HG02588 (cell line): ENCODE data around the gene GOLGA1.
"Not testable (repeated sequence)": the region's sequence is repeated elsewhere in the genome, so short reads cannot be mapped to it uniquely, and the experiment has no call there.

ENCODE experiments used
- ATAC-seq: cut with Tn5 transposase; IDR thresholded peaks from one replicate; pipeline ENCODE4 v1.9.1; 2021; ENCODE audit warnings: mild to moderate bottlenecking, moderate library complexity; ENCODE audit not compliant: unreplicated experiment

Gene GOLGA1

DNA sequence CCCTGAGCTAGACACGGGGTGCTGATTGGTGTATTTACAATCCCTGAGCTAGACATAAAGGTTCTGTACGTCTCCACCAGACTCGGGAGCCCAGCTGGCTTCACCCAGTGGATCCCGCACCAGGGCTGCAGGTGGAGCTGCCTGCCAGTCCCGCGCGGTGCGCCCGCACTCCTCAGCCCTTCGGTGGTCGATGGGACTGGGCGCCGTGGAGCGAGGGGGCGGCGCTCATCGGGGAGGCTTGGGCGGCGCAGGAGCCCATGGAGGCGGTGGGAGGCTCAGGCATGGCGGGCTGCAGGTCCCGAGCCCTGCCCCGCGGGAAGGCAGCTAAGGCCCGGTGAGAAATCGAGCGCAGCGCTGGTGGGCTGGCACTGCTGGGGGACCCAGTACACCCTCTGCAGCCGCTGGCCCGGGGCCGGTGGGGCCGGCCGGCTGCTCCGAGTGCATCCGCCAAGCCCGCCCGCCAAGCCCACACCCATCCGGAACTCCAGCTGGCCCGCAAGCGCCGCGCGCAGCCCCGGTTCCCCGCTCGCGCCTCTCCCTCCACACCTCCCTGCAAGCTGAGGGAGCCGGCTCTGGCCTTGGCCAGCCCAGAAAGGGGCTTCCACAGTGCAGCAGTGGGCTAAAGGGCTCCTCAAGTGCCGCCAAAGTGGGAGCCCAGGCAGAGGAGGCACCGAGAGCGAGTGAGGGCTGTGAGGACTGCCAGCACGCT lies 102.2 kb downstream of the GOLGA1 start:
- not testable (repeated sequence) for ATAC-seq

DNA sequence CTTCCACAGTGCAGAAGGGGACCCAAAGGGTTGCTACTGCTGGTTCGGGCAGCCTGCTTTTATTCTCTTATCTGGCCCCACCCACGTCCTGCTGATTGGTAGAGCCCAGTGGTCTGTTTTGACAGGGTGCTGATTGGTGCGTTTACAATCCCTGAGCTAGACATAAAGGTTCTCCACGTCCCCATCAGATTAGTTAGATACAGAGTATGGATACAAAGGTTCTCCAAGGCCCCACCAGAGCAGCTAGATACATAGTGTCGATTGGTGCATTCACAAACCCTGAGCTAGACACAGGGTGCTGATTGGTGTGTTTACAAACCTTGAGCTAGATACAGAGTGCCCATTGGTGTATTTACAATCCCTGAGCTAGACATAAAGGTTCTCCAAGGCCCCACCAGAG lies 102.8 kb downstream of the GOLGA1 start:
- not testable (repeated sequence) for ATAC-seq

DNA sequence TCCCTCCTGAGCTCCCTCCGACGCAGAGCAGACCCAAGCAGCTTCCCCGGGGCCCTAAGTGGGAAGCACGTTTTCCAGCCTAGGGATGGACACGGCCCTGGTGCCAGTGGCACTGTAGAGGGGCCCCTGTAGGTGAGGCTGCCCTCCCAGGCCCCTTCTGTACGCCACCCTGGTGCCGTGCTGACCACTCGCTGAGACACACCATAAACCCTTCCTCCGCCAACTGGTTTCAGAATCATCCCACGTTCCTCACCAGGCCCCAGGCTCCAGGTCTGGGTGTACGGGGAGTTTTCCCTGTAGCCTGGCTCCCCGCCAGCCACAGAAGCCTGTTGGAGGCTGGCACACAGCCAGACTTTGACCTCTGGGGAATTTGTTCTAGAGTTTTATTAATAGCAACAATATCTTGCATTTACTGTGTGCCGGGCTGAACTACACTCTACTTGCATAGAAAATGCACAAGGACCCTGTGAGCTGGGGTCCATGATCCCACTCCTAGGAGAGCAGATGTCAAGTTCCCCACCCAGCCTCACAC lies 105.8 kb downstream of the GOLGA1 start:
- ATAC-seq, result no peak

DNA sequence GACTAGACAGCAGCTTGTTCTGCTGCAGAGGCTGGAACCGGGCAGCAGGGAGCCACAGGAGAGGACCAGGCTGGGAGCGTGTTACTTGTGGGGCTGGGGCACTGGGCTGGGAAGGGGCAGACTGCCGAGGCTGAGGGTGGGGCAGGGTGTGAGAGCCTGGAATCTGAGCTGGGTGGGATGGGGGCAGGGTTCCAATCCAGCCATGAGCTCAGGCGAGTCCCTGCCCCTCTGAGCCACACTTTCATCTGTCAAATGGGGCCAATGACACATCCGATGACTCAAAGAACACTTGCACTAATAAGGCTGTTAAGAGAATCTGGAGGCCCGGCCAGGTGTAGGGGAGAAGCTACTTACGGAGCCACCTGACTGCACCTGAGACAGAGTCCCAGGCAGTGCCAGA lies 106.3 kb downstream of the GOLGA1 start:
- no peak for ATAC-seq

DNA sequence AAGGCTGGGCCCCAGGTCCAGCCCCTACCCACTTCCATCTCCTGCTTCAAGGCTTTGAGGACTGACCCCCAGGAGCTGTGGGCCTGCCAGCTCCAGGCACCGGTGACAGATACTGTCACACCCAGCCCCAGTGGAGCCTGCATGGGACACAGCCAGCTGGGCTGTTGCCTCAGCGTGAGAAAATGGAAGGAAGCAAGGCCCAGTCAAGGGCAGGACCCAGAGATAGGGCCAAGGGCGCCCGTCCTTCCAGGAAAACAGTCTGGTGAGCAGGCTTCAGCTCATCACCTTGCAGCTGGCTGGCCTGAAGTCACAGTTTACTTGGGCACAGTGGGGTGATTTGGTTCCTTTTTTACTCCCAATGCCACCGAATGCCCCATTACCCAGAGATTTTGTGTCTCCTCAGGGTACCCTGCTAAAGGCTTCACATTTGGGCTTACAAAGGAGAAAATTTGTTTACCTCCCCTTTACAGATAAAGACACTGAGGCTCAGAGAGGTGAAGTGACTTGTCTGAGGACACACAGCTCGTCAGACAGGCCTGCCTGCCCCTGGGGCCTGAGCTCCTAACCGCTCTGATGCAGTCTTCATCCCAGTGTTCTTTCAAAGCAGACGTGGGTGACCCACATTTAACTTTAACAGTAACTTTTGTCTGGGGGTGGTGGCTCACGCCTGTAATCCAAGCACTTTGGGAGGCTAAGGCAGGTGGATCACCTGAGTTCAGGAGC lies 109.1 kb downstream of the GOLGA1 start:
- no peak for ATAC-seq

DNA sequence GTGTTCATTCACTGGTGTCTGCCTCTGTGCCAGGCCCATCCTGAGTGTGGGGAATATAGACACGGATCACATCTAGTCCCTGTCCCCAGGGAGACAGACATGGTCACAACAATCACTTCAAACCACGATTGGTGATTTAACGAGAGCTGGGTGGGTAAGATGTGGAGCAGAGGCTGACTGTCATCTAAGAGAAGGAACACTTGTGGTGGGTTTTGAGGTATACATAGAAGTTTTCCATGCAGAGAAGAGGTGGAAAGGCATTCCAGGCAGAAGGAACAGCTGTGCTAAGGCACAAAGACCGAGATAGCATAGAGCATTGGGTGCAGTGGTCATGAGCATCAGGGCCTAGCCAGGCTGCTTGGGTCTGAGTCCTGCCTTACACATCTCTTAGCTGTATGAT lies 110.3 kb downstream of the GOLGA1 start:
- no peak for ATAC-seq

DNA sequence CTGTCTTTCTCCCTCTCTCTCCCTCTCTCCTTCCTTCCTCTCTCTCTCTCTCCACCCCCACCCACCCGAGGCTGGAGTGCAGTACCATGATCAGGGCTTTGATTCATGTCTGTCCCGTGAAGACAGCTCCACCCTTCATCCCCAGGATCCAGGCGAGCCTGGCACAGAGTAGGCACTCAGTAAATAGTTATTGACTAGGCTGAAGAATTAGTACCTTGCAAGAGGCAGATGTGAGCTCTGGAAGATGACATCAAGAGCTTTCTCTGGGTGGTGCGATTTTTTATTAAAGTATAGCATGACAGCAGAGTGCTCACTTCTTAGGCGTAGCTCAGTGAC lies 111.6 kb downstream of the GOLGA1 start:
- no peak for ATAC-seq

DNA sequence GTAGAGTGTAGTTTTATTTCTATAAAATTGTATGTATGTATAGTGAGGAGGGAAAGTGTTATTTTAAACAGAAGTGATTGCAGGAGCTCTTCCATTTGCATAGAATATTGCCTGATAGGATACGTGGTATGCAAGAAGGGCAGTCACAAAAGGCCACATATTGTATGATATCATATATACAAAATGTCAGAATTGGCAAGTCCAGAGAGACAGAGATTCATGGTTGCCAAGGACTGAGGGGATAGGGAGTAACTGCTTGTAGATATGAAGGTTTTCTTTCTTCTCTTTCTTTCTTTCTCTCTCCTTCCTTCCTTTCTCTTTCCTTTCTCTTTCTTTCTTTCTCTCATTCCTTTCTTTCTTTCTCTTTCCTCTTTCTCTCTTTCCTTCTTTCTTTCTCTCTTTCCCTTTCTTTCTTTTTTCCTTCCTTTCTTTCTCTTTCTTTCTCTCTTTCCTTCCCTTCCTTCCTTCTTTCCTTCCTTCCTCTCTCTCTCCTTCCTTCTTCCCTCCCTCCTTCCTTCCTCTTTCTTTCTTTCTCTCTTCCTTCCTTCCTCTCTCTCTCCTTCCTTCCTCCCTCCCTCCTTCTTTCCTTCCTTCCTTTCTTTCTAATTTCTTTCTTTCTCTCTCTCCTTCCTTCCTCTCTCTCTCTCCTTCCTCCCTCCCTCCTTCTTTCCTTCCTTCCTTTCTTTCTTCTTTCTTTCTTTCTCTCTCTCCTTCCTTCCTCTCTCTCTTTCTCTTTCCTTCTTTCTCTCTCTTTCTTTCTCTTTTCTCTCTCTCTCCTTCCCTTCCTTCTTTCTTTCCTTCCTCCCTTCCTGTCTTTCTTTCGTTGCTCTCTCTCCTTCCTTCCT lies 112.2 kb downstream of the GOLGA1 start:
- no peak for ATAC-seq
